RPMI8226 (cell line): ENCODE measurements around the gene KRTAP10-1.
"Not testable (repeated sequence)": the region's sequence is repeated elsewhere in the genome, so short reads cannot be mapped to it uniquely, and the experiment has no call there.

Experiments
- DNase-seq: peaks from one replicate; pipeline ENCODE4 v3.0.0-alpha.2; 2015

The KRTAP10-1 gene

GRCh38 chr21:44514746-44515358 is 25.1 kb downstream of the KRTAP10-1 start:
- DNase-seq = no peak

GRCh38 chr21:44514218-44514520 is 25.8 kb downstream of the KRTAP10-1 start:
- no peak for DNase-seq

GRCh38 chr21:44513389-44514217 is 26.4 kb downstream of the KRTAP10-1 start:
- no peak for DNase-seq

- DNase-seq = no peak
Observed at GRCh38 chr21:44512496-44513388, 27.3 kb downstream of the KRTAP10-1 start.

GRCh38 chr21:44511938-44512275 is 28.1 kb downstream of the KRTAP10-1 start:
- no peak for DNase-seq

GRCh38 chr21:44511219-44511937 is 28.6 kb downstream of the KRTAP10-1 start:
- DNase-seq = no peak

GRCh38 chr21:44510508-44511218 is 29.3 kb downstream of the KRTAP10-1 start:
- DNase-seq = peak; percentile 92

- DNase-seq = no peak
Observed at GRCh38 chr21:44510109-44510507, 29.9 kb downstream of the KRTAP10-1 start.

GRCh38 chr21:44509539-44509938 is 30.5 kb downstream of the KRTAP10-1 start:
- peak; percentile 91 for DNase-seq

- no peak for DNase-seq
Observed at GRCh38 chr21:44508711-44509445, 31.1 kb downstream of the KRTAP10-1 start.

GRCh38 chr21:44508426-44508710 is 31.6 kb downstream of the KRTAP10-1 start:
- no peak for DNase-seq

GRCh38 chr21:44507673-44508425 is 32.1 kb downstream of the KRTAP10-1 start:
- DNase-seq = no peak

- DNase-seq = no peak
Observed at GRCh38 chr21:44506279-44507255, 33.4 kb downstream of the KRTAP10-1 start.

- no peak for DNase-seq
Observed at GRCh38 chr21:44505673-44506278, 34.2 kb downstream of the KRTAP10-1 start.

- no peak for DNase-seq
Observed at GRCh38 chr21:44503901-44504399, 36.0 kb downstream of the KRTAP10-1 start.

GRCh38 chr21:44503006-44503889 is 36.7 kb downstream of the KRTAP10-1 start:
- DNase-seq = not testable (repeated sequence)

GRCh38 chr21:44502171-44502958 is 37.6 kb downstream of the KRTAP10-1 start:
- DNase-seq = no peak
